Right lobe of liver (tissue), 6 donors: ENCODE results near the gene IGFBP4. TPM values are rescaled to one million over a fixed set of nuclear protein-coding genes. Genes with fewer than 3 reads are reported as not detected.

Source experiments
- ATAC-seq, 4 donors: fragments of 200-7000 bp; cut with Tn5 transposase; one replicate each; pipeline ENCODE4 v1.9.1; 2020; ENCODE audit warnings: mild to moderate bottlenecking in 4 of 4, moderate library complexity in 4 of 4
- DNase-seq, 3 donors: peaks; one replicate each; pipeline ENCODE4 v3.0.0-alpha.2; 2020
- H3K27ac ChIP-seq, 3 donors: fragments of 200-600 bp; one replicate each; pipeline ENCODE4 v1.8.0; 2022
- H3K27me3 ChIP-seq, 2 donors: fragments of 200-600 bp; one replicate each; pipeline ENCODE4 v1.8.0; 2022
- H3K36me3 ChIP-seq, 4 donors: fragments of 200-600 bp; sonication (generic) in 1 of 4; one replicate each; pipeline versions ENCODE4 v1.5.1 to v1.8.0; 2017 to 2022; ENCODE audit warnings: control low read depth in 1 of 4
- H3K4me1 ChIP-seq, 4 donors: fragments of 200-600 bp; sonication (generic) in 1 of 4; one replicate each; pipeline versions ENCODE4 v1.5.1 to v1.8.0; 2017 to 2022; ENCODE audit warnings: control low read depth in 1 of 4
- H3K4me3 ChIP-seq, 3 donors: fragments of 200-600 bp; one replicate each; pipeline ENCODE4 v1.8.0; 2022
- H3K9me3 ChIP-seq, 4 donors: fragments of 200-600 bp; sonication (generic) in 1 of 4; one replicate each; pipeline versions ENCODE4 v1.5.1 to v1.8.0; 2017 to 2022; ENCODE audit warnings: control low read depth in 1 of 4
- POLR2A ChIP-seq: fragments of 450-650 bp; IDR thresholded peaks from one replicate; pipeline ENCODE4 v1.6.1; 2017; ENCODE audit warnings: antibody characterized with exemption, mild to moderate bottlenecking
- WGBS: methylation state at CpG from one replicate; pipeline ENCODE4 v1.1.6; 2018; ENCODE audit warnings: low coverage, low lambda C conversion rate; ENCODE audit not compliant: insufficient coverage; ENCODE audit errors: missing lambda C conversion rate; 5-methylcytosine and 5-hydroxymethylcytosine counted together
- intact Hi-C, 2 donors: fragments of 100-400 bp; cut with DNase I; formaldehyde crosslinking; loops; one replicate each; pipeline versions ENCODE4 v1.11.2 to v1.14.1; 2022
- total RNA-seq, 6 experiments: library from RNA; depleted of rRNA in 2 of 6; stranded (reverse); fragments of >200 nt in 2 of 6; fragmentation: NEBNext Ultra II Directional in 3 of 6; extraction: Animal tissue kit (Norgen Biotek cat#: 25700) in 3 of 6; gene quantifications; one replicate each; pipeline versions ENCODE4 v1.1.0 to v1.2.4, GENCODE V29; 2016 to 2023
- TF ChIP-seq, protein P1 (sequence below), 4 donors: fragments of 200-600 bp in 3 of 4; fragments of 450-650 bp in 1 of 4; IDR thresholded peaks; one replicate each; pipeline versions ENCODE4 v1.5.1 to v1.8.0; 2016 to 2022; ENCODE audit warnings: antibody characterized with exemption in 4 of 4, mild to moderate bottlenecking in 2 of 4
- donor health status: DM: no; HTN: yes; CAD: no.
- donor health status: DM: no; HTN: no; CAD: no.
- donor health status: DM: no; HTN: no; CAD: no.
- donor health status: DM: no; HTN: yes; CAD: no.
- donor health status: DM: no; HTN: yes; CAD: no.

The IGFBP4 gene
- total RNA-seq, 6 experiments from 2014 or later: 382 to 716 (median 430) TPM

DNA sequence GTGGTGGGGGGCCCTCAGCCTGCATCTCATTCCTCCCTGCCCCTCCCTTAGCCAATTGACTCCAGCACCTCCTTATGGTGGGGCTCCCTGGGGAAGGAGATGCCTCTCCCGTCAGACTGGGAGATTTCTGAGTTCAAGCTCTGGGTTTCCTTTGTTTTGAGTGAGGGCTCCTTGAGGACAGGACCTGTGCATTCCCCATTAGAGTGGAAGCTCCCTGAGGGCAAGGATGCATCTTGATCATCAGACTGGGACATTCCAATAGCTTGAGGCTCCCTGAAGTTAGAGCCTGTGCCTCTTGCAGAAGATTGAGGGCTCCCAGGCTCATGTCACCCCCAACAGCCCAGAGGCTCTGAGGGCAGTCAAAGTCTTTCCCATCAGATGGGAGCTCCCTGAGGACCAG lies 34.5 kb downstream of the IGFBP4 start:
- ATAC-seq: no peak
- Histone ChIP-seq H3K27ac (no peak overlapping the region), H3K27me3 (no peaks in the 10 kb centered on the region), H3K9me3 (no peaks in the 10 kb centered on the region), H3K36me3 (no peaks in the 10 kb centered on the region), H3K4me3 (no peak overlapping the region), H3K4me1 (peaks cover 0 to 21% (median 9%) of the 10 kb centered on the region in 4 donors)
- intact Hi-C loops: loop anchor here in 1 of 2 donors (5.0 kb wide), 1 partner anchor 40 kb away; no protein-coding TSS in a partner anchor
- WGBS: no CpG with 5 or more reads among the region's 1 CpG
- no peak for TF ChIP-seq POLR2A
- TF ChIP-seq, protein P1, sequence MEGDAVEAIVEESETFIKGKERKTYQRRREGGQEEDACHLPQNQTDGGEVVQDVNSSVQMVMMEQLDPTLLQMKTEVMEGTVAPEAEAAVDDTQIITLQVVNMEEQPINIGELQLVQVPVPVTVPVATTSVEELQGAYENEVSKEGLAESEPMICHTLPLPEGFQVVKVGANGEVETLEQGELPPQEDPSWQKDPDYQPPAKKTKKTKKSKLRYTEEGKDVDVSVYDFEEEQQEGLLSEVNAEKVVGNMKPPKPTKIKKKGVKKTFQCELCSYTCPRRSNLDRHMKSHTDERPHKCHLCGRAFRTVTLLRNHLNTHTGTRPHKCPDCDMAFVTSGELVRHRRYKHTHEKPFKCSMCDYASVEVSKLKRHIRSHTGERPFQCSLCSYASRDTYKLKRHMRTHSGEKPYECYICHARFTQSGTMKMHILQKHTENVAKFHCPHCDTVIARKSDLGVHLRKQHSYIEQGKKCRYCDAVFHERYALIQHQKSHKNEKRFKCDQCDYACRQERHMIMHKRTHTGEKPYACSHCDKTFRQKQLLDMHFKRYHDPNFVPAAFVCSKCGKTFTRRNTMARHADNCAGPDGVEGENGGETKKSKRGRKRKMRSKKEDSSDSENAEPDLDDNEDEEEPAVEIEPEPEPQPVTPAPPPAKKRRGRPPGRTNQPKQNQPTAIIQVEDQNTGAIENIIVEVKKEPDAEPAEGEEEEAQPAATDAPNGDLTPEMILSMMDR (IDR thresholded peaks at IDR 0.05): no peak
- no peak for DNase-seq

DNA sequence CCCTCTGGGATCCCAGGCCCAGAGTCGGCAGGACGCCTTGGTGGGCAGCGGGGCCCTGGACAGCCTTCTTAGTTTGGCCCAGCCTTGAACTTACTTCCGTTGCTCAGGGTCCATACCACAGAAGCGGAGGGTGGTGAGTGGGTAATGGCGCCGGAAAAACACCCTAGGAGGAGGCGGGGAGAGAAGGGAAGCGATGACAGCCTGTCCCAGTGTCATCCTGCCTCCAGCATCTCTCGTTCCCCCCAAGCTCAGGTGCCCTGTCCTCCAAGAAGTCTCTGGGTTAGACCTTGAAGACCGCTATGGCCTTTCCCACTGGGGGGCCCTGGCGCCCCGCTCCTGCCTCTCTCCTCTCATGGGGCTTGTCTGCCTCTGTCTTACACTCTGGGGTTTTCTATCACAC lies 35.2 kb downstream of the IGFBP4 start:
- Histone ChIP-seq H3K4me1 (peaks cover 0 to 14% (median 6%) of the 10 kb centered on the region in 4 donors), H3K27me3 (no peaks in the 10 kb centered on the region), H3K4me3 (no peak overlapping the region), H3K9me3 (no peaks in the 10 kb centered on the region), H3K27ac (no peak overlapping the region), H3K36me3 (no peaks in the 10 kb centered on the region)
- ATAC-seq: no peak
- TF ChIP-seq, protein P1 (IDR thresholded peaks at IDR 0.05): no peak
- intact Hi-C loops: loop anchor here in 1 of 2 donors (5.0 kb wide), 1 partner anchor 41 kb away; no protein-coding TSS in a partner anchor
- no peak for DNase-seq
- 88% methylated on average over 8 of the region's 13 CpGs for WGBS

DNA sequence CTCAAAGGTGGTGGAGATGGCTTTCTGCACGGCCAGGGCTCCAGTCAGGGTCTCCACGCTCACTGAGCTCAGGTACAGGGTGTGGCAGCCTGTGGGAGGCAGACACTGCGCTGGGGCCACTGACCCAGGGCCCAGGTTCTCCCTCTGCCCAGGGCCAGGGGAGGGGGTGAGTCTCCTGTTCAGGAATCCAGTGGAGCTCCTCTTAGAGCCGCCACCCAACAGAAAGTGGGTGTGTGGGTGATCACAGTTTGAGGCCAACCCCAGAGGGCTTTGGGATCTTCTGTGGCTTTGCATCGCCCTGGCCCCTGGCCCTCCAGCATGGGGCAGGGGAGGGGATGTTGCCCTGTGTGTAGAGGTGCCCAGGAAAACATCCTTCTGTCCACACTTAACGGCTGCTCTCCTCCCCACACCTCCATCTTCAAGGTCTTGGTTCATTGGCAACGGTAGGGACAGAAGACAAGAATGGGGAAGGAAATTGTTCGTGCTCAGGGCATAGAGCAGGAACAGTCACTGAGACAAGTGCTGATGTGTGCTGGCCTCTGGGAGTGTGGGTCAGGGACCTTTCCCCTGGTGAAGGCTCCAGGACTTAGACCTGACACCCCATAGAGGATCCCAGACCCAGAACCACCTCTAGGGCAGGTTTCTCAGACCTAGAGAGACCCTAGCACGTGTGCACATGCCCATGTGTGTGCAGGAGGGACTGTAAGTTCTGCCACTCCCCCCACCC lies 36.7 kb downstream of the IGFBP4 start:
- TF ChIP-seq POLR2A: no peak
- TF ChIP-seq, protein P1 (IDR thresholded peaks at IDR 0.05): no peak
- 50% methylated on average over 2 of the region's 9 CpGs for WGBS
- ATAC-seq: no peak
- peaks cover 0 to 7% (median 3%) of the 10 kb centered on the region in 4 donors for H3K4me1 ChIP-seq
- H3K27ac ChIP-seq: no peak overlapping the region
- no peaks in the 10 kb centered on the region for H3K36me3 ChIP-seq
- H3K27me3 ChIP-seq: no peaks in the 10 kb centered on the region
- no peaks in the 10 kb centered on the region for H3K9me3 ChIP-seq
- DNase-seq: no peak
- intact Hi-C loops: loop anchor here in 1 of 2 donors (5.0 to 10.0 kb wide), 2 partner anchors 43 to 115 kb away; partner anchors contain the start of gene GJD3
- H3K4me3 ChIP-seq: no peak overlapping the region

DNA sequence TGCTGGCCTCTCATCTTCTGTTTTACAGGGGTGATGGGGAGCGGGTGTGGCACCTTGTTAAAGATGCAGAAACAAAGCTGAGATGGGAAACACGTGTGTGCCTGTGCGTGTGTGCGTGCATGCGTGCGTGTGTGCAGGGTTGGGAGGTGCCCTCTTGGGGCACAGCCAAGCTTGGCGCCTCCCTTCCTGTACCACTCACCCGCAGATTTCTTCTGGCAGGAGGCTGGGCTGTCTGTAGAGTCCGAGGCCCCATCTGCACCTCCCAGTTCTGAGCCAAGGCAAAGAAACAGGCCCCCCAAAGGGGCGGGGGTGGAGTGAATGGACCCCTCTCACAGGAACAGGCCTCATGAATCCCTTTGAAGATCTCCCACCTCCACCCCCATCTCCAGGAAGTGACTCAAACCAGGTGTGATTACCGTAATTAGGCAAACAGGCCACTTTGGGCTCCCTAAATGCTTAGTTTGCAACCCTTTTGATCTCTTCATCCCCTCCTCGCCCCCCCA lies 37.3 kb downstream of the IGFBP4 start:
- 46% methylated on average over 6 of the region's 12 CpGs for WGBS
- no peaks in the 10 kb centered on the region for H3K27me3 ChIP-seq
- no peaks in the 10 kb centered on the region for H3K9me3 ChIP-seq
- peaks cover 0 to 5% (median 2%) of the 10 kb centered on the region in 4 donors for H3K4me1 ChIP-seq
- no peak overlapping the region for H3K27ac ChIP-seq
- intact Hi-C loops: loop anchor here in 1 of 2 donors (10.0 kb wide), 1 partner anchor 116 kb away; the partner anchor contains the start of gene GJD3
- H3K4me3 ChIP-seq: no peak overlapping the region
- ATAC-seq: peak in 1 of 4 donors; percentile 10
- TF ChIP-seq, protein P1 (IDR thresholded peaks at IDR 0.05): no peak
- no peak for TF ChIP-seq POLR2A
- no peak for DNase-seq
- H3K36me3 ChIP-seq: no peaks in the 10 kb centered on the region
